KMS-11 (cell line): Measurements from ENCODE around the gene PTPRJ.

ENCODE experiments used
- H2AFZ ChIP-seq: fragments of 200-600 bp; sonication (generic); 2 replicates; pipeline ENCODE4 v1.6.1; 2016; ENCODE audit warnings: antibody characterized with exemption, mixed run types, low read depth
- H3K27ac ChIP-seq: fragments of 200-600 bp; sonication (generic); 2 replicates; pipeline ENCODE4 v1.6.1; 2016; ENCODE audit warnings: mild to moderate bottlenecking, mixed run types
- H3K27me3 ChIP-seq: fragments of 200-600 bp; sonication (generic); 2 replicates; pipeline ENCODE4 v1.6.1; 2017; ENCODE audit warnings: mild to moderate bottlenecking, low read depth, mixed run types, moderate library complexity; ENCODE audit not compliant: insufficient read depth
- H3K36me3 ChIP-seq: fragments of 200-600 bp; sonication (generic); 2 replicates; pipeline ENCODE4 v1.6.1; 2017; ENCODE audit warnings: mild to moderate bottlenecking, mixed run types; ENCODE audit not compliant: insufficient read depth
- H3K4me1 ChIP-seq: fragments of 200-600 bp; sonication (generic); 2 replicates; pipeline ENCODE4 v1.6.1; 2016; ENCODE audit warnings: mild to moderate bottlenecking, low read depth, mixed run types; ENCODE audit not compliant: poor library complexity, severe bottlenecking
- H3K4me2 ChIP-seq: fragments of 200-600 bp; sonication (generic); 2 replicates; pipeline ENCODE4 v1.7.0; 2016; ENCODE audit warnings: mild to moderate bottlenecking, mixed run types
- H3K4me3 ChIP-seq: fragments of 200-600 bp; sonication (generic); IDR thresholded peaks from 2 replicates; pipeline ENCODE4 v1.6.1; 2017; ENCODE audit warnings: low read depth, low read length, mixed read lengths; ENCODE audit not compliant: insufficient read depth
- H3K79me2 ChIP-seq: fragments of 200-600 bp; sonication (generic); 2 replicates; pipeline ENCODE4 v1.6.1; 2016; ENCODE audit warnings: low read depth, mixed run types; ENCODE audit not compliant: insufficient read depth
- H3K9ac ChIP-seq: fragments of 200-600 bp; sonication (generic); 2 replicates; pipeline ENCODE4 v1.6.1; 2016; ENCODE audit warnings: mild to moderate bottlenecking, mixed run types
- H4K20me1 ChIP-seq: fragments of 200-600 bp; sonication (generic); 2 replicates; pipeline ENCODE4 v1.6.1; 2016; ENCODE audit warnings: mild to moderate bottlenecking, mixed run types; ENCODE audit not compliant: insufficient read depth
- TF ChIP-seq, protein P1 (sequence below): fragments of 200-600 bp; sonication (generic); conservative IDR thresholded peaks from 2 replicates; pipeline ENCODE4 v1.6.1; 2017; ENCODE audit warnings: low read depth, mild to moderate bottlenecking, antibody characterized with exemption, low read length, moderate library complexity, mixed read lengths

PTPRJ gene

DNA sequence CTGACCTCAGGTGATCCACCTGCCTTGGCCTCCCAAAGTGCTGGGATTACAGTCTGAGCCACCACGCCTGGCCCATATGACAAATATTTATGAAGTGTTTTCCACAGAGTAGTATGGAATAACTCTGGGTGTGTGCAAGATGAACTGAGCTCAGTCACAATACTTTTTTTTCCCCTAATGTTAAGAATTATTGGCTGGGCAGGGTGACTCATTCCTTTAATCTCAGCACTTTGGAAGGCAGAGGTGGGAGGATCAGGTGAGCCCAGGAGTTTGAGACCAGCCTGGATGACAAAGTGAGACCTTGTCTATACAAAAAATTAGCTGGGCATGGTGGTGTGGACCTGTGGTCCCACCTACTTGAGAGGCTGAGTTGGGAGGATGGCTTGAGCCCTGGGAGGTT lies 6.4 kb downstream of the PTPRJ start:
- no peaks in the 10 kb centered on the region for H3K36me3 ChIP-seq
- no peaks in the 10 kb centered on the region for H4K20me1 ChIP-seq
- no peak overlapping the region for H3K27ac ChIP-seq
- peaks cover 15% of the 10 kb centered on the region for H3K4me1 ChIP-seq
- TF ChIP-seq, protein P1, sequence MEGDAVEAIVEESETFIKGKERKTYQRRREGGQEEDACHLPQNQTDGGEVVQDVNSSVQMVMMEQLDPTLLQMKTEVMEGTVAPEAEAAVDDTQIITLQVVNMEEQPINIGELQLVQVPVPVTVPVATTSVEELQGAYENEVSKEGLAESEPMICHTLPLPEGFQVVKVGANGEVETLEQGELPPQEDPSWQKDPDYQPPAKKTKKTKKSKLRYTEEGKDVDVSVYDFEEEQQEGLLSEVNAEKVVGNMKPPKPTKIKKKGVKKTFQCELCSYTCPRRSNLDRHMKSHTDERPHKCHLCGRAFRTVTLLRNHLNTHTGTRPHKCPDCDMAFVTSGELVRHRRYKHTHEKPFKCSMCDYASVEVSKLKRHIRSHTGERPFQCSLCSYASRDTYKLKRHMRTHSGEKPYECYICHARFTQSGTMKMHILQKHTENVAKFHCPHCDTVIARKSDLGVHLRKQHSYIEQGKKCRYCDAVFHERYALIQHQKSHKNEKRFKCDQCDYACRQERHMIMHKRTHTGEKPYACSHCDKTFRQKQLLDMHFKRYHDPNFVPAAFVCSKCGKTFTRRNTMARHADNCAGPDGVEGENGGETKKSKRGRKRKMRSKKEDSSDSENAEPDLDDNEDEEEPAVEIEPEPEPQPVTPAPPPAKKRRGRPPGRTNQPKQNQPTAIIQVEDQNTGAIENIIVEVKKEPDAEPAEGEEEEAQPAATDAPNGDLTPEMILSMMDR, result no peak
- no peak overlapping the region for H3K9ac ChIP-seq
- no peaks in the 10 kb centered on the region for H3K27me3 ChIP-seq
- H3K4me2 ChIP-seq, result no peak overlapping the region
- no peaks in the 10 kb centered on the region for H3K79me2 ChIP-seq
- H2AFZ ChIP-seq, result no peak overlapping the region
- H3K4me3 ChIP-seq, result no peak overlapping the region

GRCh38 chr11:47987310-47987709 lies 7.0 kb downstream of the PTPRJ start:
- H3K36me3 ChIP-seq, result no peaks in the 10 kb centered on the region
- no peak overlapping the region for H3K9ac ChIP-seq
- H2AFZ ChIP-seq, result no peak overlapping the region
- H3K79me2 ChIP-seq, result no peaks in the 10 kb centered on the region
- no peak overlapping the region for H3K27ac ChIP-seq
- no peak overlapping the region for H3K4me3 ChIP-seq
- TF ChIP-seq, protein P1, result no peak
- no peaks in the 10 kb centered on the region for H3K27me3 ChIP-seq
- H4K20me1 ChIP-seq, result no peaks in the 10 kb centered on the region
- no peak overlapping the region for H3K4me2 ChIP-seq
- H3K4me1 ChIP-seq, result peaks cover 10% of the 10 kb centered on the region

GRCh38 chr11:47987781-47988180 lies 7.4 kb downstream of the PTPRJ start:
- Histone ChIP-seq H3K79me2 (no peaks in the 10 kb centered on the region), H3K36me3 (no peaks in the 10 kb centered on the region), H3K4me3 (no peak overlapping the region), H4K20me1 (no peaks in the 10 kb centered on the region), H3K27ac (no peak overlapping the region), H3K4me2 (no peak overlapping the region), H3K27me3 (no peaks in the 10 kb centered on the region), H2AFZ (no peak overlapping the region), H3K9ac (no peak overlapping the region), H3K4me1 (peaks cover 9% of the 10 kb centered on the region)
- TF ChIP-seq, protein P1, result no peak

- Histone ChIP-seq H3K4me1 (no peaks in the 10 kb centered on the region), H3K4me2 (no peak overlapping the region), H3K9ac (no peak overlapping the region), H4K20me1 (no peaks in the 10 kb centered on the region), H3K36me3 (no peaks in the 10 kb centered on the region), H3K79me2 (no peaks in the 10 kb centered on the region), H3K27ac (no peak overlapping the region), H3K27me3 (no peaks in the 10 kb centered on the region), H2AFZ (no peak overlapping the region), H3K4me3 (no peak overlapping the region)
- TF ChIP-seq, protein P1, result no peak
Measured at GRCh38 chr11:47989779-47990178, 9.4 kb downstream of the PTPRJ start.
